ENCODE measurements around the gene PDCD10.

Gene PDCD10

DNA sequence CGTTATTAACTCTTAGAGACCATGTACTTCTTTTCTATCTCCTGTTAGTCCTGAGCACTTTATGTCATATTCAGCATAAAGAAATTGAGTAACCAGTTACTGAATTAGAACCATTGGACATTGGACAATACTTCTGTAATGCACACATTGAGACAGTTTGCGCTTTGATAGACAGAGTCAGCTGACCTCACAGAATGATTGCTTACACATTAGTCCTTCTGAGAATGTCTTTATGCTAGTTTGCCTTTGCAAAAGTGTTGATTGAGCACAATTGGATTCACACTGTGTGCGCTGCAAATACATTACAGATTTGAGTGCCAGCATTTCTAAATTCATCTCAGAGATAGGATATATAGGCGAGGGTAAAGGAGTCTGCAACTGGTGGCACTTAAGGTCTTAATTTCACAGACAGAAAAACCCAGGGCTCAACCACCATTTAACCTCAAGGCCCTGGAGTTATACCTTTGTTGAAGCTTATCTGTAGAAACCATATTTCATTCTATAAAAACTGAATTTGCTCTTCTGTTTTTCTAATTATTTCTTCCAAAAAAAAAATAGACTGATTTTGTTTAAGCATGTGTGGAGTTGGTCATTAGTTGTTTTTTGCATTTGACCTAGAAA is 4.6 kb upstream of the PDCD10 start:
- H3K79me2 ChIP-seq (ENCODE audit: low read length): peaks cover under 1% of the 10 kb centered on the region
- H3K27ac ChIP-seq (ENCODE audit: low read length): no peak overlapping the region

DNA sequence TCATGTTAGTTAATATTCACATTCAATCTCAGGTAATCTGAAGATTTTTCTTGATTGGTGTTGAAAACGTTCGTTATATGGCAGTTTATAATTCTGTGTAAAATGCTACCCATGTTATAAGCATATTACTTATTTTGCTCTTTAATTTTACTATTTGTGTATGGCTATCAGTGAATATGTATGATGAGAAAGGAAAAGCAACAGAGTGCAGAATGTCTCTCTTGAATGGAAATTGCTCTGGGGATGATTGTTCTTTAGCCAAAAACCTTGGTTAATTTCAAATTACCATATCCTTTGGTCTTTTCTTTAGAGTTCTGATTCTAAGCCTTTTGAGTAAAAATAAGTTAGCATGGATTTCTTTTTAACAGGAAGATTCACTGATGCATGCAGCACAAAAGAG is 3.3 kb upstream of the PDCD10 start:
- peaks cover 14% of the 10 kb centered on the region for H3K4me1 ChIP-seq (ENCODE audit: low read length)
- peaks cover 14% of the 10 kb centered on the region for H3K79me2 ChIP-seq (ENCODE audit: low read length)
- H2AFZ ChIP-seq (ENCODE audit: low read depth, low read length): no peak overlapping the region
- no peak overlapping the region for H3K4me2 ChIP-seq (ENCODE audit: low read length)
- H3K9me3 ChIP-seq (ENCODE audit: insufficient read depth, low read length): no peaks in the 10 kb centered on the region
- H3K27ac ChIP-seq (ENCODE audit: low read length): no peak overlapping the region
- H3K4me3 ChIP-seq (ENCODE audit: low read length): no peak overlapping the region
- TF ChIP-seq, protein P1, sequence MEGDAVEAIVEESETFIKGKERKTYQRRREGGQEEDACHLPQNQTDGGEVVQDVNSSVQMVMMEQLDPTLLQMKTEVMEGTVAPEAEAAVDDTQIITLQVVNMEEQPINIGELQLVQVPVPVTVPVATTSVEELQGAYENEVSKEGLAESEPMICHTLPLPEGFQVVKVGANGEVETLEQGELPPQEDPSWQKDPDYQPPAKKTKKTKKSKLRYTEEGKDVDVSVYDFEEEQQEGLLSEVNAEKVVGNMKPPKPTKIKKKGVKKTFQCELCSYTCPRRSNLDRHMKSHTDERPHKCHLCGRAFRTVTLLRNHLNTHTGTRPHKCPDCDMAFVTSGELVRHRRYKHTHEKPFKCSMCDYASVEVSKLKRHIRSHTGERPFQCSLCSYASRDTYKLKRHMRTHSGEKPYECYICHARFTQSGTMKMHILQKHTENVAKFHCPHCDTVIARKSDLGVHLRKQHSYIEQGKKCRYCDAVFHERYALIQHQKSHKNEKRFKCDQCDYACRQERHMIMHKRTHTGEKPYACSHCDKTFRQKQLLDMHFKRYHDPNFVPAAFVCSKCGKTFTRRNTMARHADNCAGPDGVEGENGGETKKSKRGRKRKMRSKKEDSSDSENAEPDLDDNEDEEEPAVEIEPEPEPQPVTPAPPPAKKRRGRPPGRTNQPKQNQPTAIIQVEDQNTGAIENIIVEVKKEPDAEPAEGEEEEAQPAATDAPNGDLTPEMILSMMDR (IDR thresholded peaks at IDR 0.05; ENCODE audit: low read depth, low read length): no peak
- no peaks in the 10 kb centered on the region for H3K36me3 ChIP-seq (replicated peaks; ENCODE audit: low read depth, low read length)
- no peaks in the 10 kb centered on the region; the same call in 1 of the 2 replicates for H3K27me3 ChIP-seq (ENCODE audit: low read depth, low read length)
- no peak overlapping the region for H3K9ac ChIP-seq (ENCODE audit: low read length)
- no peaks in the 10 kb centered on the region; the same call in 1 of the 2 replicates for H4K20me1 ChIP-seq (ENCODE audit: insufficient read depth, low read length)

More for the DNA sequence above, 4.6 kb upstream of the PDCD10 start:
- TF ChIP-seq, protein P1 (IDR thresholded peaks at IDR 0.05; ENCODE audit: low read depth, low read length): no peak
- TF ChIP-seq EZH2phosphoT487 (IDR thresholded peaks at IDR 0.05; ENCODE audit: low read depth): no peak
- no peak overlapping the region for H2AFZ ChIP-seq (ENCODE audit: low read depth, low read length)
- H3K9me3 ChIP-seq (ENCODE audit: insufficient read depth, low read length): no peaks in the 10 kb centered on the region
- H3K27me3 ChIP-seq (ENCODE audit: low read depth, low read length): no peaks in the 10 kb centered on the region; the same call in 1 of the 2 replicates
- no peaks in the 10 kb centered on the region for H4K20me1 ChIP-seq (ENCODE audit: insufficient read depth, low read length)
- no peaks in the 10 kb centered on the region for H3K36me3 ChIP-seq (replicated peaks; ENCODE audit: low read depth, low read length)
- H3K4me2 ChIP-seq (ENCODE audit: low read length): no peak overlapping the region
- H3K4me3 ChIP-seq (ENCODE audit: low read length): no peak overlapping the region
- H3K9ac ChIP-seq (ENCODE audit: low read length): no peak overlapping the region
- H3K4me1 ChIP-seq (ENCODE audit: low read length): peaks cover 8% of the 10 kb centered on the region

DNA sequence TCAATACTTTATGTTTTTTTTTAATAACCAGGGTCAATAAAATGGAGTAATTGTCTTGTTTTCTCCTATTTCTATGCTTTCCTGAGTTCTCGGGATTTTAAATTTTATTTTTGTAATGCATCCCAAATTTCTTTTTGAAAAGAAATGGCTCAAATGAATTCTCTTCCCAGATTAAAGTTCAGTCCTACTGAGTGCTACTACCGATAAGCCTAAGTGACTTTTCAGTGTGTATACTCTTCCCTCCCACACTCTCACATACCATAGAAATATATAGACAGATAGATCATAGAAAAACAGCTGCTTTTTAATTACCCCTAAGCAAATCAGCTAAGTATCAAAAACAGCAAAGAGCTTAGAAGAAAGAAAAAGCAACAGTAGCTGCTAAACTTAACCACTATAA is 2.3 kb upstream of the PDCD10 start:
- H3K9ac ChIP-seq (ENCODE audit: low read length): no peak overlapping the region
- H3K4me2 ChIP-seq (ENCODE audit: low read length): no peak overlapping the region; the same call in 1 of the 2 replicates
- TF ChIP-seq, protein P1 (IDR thresholded peaks at IDR 0.05; ENCODE audit: low read depth, low read length): no peak
- TF ChIP-seq EZH2phosphoT487 (IDR thresholded peaks at IDR 0.05; ENCODE audit: low read depth): no peak
- no peaks in the 10 kb centered on the region for H3K9me3 ChIP-seq (ENCODE audit: insufficient read depth, low read length)
- no peaks in the 10 kb centered on the region for H3K36me3 ChIP-seq (replicated peaks; ENCODE audit: low read depth, low read length)
- H3K79me2 ChIP-seq (ENCODE audit: low read length): peaks cover 24% of the 10 kb centered on the region
- H3K27ac ChIP-seq (ENCODE audit: low read length): no peak overlapping the region
- H3K27me3 ChIP-seq (ENCODE audit: low read depth, low read length): no peaks in the 10 kb centered on the region; the same call in 1 of the 2 replicates
- H4K20me1 ChIP-seq (ENCODE audit: insufficient read depth, low read length): peaks cover 9% of the 10 kb centered on the region
- peaks cover 18% of the 10 kb centered on the region for H3K4me1 ChIP-seq (ENCODE audit: low read length)
- H3K4me3 ChIP-seq (ENCODE audit: low read length): no peak overlapping the region
- no peak overlapping the region for H2AFZ ChIP-seq (ENCODE audit: low read depth, low read length)

DNA sequence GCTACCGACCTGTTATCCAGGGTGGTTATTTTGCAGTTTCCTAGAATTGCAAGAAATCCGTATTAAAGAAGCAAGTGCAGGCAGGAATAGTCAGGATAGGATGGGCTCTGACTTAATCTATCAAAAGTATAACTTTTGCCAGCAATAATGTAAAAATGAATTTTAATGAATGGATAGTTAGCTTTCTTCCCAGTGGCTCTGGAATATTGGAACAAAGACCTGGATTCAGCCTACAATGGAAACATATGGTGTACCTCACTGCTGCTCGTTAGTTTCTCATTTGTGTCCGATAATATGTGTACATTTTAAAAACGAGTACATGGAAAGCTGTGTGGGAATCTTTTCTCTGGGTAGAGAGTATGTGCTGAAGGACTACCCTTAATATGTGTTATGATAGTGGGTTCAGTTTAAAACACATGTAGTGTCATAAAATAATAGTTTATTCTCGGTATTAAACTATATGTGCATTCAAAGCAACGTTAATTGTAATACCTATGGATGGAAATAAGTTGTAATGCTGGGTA is 1.6 kb upstream of the PDCD10 start:
- Histone ChIP-seq H3K9ac (ENCODE audit: low read length) (peak overlapping the region; percentile 83), H3K36me3 (replicated peaks; ENCODE audit: low read depth, low read length) (peaks cover 2% of the 10 kb centered on the region), H3K4me1 (ENCODE audit: low read length) (peaks cover 18% of the 10 kb centered on the region), H4K20me1 (ENCODE audit: insufficient read depth, low read length) (peaks cover 14% of the 10 kb centered on the region), H3K9me3 (ENCODE audit: insufficient read depth, low read length) (no peaks in the 10 kb centered on the region), H3K79me2 (ENCODE audit: low read length) (peaks cover 31% of the 10 kb centered on the region), H2AFZ (ENCODE audit: low read depth, low read length) (peak overlapping the region; percentile 70), H3K27ac (ENCODE audit: low read length) (no peak overlapping the region), H3K4me2 (ENCODE audit: low read length) (peak overlapping the region; percentile 81), H3K4me3 (ENCODE audit: low read length) (peak overlapping the region; percentile 85), H3K27me3 (ENCODE audit: low read depth, low read length) (no peaks in the 10 kb centered on the region; the same call in 1 of the 2 replicates)
- TF ChIP-seq, protein P1 (IDR thresholded peaks at IDR 0.05; ENCODE audit: low read depth, low read length): no peak
- no peak for TF ChIP-seq EZH2phosphoT487 (IDR thresholded peaks at IDR 0.05; ENCODE audit: low read depth)
